Astrocyte of the spinal cord (primary cell): Measurements from ENCODE around the gene FRMD1.

Experiments used
- DNase-seq: peaks from one replicate; pipeline ENCODE4 v3.0.0; 2011; ENCODE audit warnings: low read depth, low spot score
- H3K4me3 ChIP-seq: 2 replicates; pipeline ENCODE4 v1.5.1; 2011; ENCODE audit warnings: low read depth, mild to moderate bottlenecking, low read length, moderate library complexity
- CTCF ChIP-seq: IDR thresholded peaks from 2 replicates; pipeline ENCODE4 v1.5.1; 2012; ENCODE audit warnings: low read depth, mild to moderate bottlenecking, low read length, inconsistent platforms
- in situ Hi-C: cut with HindIII; loops from 2 replicates; pipeline ENCODE4 v1.10.0; 2017; ENCODE audit warnings: low sequenced_read_pairs

FRMD1 gene

GRCh38 chr6:168058691-168059551 is 20.1 kb downstream of the FRMD1 start:
- no peak for TF ChIP-seq CTCF
- in situ Hi-C loops, result no loop called here

GRCh38 chr6:168057836-168058235 is 21.2 kb downstream of the FRMD1 start:
- in situ Hi-C loops, result no loop called here
- no peak overlapping the region for H3K4me3 ChIP-seq
- DNase-seq, result no peak
- no peak for TF ChIP-seq CTCF

More at GRCh38 chr6:168058691-168059551, 20.1 kb downstream of the FRMD1 start:
- DNase-seq, result no peak
- no peak overlapping the region for H3K4me3 ChIP-seq

- in situ Hi-C loops, result no loop called here
Measured at GRCh38 chr6:168056892-168057527, 22.0 kb downstream of the FRMD1 start.

GRCh38 chr6:168055696-168056489 is 23.1 kb downstream of the FRMD1 start:
- in situ Hi-C loops, result no loop called here
- DNase-seq, result no peak
- H3K4me3 ChIP-seq, result no peak overlapping the region
- TF ChIP-seq CTCF, result no peak

More at GRCh38 chr6:168056892-168057527, 22.0 kb downstream of the FRMD1 start:
- no peak for DNase-seq
- no peak for TF ChIP-seq CTCF
- H3K4me3 ChIP-seq, result no peak overlapping the region

- in situ Hi-C loops, result no loop called here
- no peak overlapping the region for H3K4me3 ChIP-seq
- no peak for DNase-seq
- TF ChIP-seq CTCF, result no peak
Measured at GRCh38 chr6:168054765-168055560, 24.0 kb downstream of the FRMD1 start.
